Measurements from ENCODE around the gene SPATA9.
A peak's percentile ranks its signal among the peaks of the same experiment; 100 is the strongest.

The SPATA9 gene

DNA sequence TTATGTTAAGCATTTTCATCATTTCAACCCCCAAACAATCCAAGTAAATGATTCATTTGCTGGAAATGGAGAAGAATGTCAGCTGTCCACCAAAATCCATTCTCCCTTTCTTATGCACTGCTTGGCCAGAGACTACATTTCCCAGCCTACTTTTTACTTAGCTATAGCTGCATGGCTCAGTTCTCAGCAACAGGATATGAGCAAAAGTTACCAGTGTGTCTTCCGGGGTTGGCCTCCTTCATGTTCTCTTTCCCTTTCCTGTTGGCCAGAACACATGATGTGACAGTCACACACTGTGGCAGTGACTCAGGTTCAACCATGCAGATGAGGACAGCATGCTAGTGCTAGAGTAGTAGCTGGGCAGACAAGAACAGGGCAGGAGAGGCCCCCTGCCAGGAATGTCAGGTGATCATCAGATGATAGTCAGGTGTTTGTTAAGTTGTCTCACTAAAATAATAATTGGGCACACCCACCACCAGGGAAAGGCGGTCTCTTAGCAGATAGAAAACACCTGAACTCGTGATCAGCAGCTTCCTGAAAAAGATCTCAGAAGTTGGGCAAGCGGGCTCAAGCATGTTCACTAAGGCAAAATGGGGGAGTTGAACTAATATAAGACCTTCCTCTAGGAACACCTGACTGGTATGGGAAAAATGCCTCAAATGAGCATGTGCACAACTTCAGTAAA, 50.7 kb downstream of the SPATA9 start:
- no peak overlapping the region for H3K4me3 ChIP-seq (replicated peaks; ENCODE audit: low read depth, low read length)
- TF ChIP-seq, protein P1, sequence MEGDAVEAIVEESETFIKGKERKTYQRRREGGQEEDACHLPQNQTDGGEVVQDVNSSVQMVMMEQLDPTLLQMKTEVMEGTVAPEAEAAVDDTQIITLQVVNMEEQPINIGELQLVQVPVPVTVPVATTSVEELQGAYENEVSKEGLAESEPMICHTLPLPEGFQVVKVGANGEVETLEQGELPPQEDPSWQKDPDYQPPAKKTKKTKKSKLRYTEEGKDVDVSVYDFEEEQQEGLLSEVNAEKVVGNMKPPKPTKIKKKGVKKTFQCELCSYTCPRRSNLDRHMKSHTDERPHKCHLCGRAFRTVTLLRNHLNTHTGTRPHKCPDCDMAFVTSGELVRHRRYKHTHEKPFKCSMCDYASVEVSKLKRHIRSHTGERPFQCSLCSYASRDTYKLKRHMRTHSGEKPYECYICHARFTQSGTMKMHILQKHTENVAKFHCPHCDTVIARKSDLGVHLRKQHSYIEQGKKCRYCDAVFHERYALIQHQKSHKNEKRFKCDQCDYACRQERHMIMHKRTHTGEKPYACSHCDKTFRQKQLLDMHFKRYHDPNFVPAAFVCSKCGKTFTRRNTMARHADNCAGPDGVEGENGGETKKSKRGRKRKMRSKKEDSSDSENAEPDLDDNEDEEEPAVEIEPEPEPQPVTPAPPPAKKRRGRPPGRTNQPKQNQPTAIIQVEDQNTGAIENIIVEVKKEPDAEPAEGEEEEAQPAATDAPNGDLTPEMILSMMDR (IDR thresholded peaks at IDR 0.05; ENCODE audit: low read depth, low read length, missing control alignments): no peak
- peak; percentile 29 for DNase-seq (ENCODE audit: extremely low read depth, low read depth)

DNA sequence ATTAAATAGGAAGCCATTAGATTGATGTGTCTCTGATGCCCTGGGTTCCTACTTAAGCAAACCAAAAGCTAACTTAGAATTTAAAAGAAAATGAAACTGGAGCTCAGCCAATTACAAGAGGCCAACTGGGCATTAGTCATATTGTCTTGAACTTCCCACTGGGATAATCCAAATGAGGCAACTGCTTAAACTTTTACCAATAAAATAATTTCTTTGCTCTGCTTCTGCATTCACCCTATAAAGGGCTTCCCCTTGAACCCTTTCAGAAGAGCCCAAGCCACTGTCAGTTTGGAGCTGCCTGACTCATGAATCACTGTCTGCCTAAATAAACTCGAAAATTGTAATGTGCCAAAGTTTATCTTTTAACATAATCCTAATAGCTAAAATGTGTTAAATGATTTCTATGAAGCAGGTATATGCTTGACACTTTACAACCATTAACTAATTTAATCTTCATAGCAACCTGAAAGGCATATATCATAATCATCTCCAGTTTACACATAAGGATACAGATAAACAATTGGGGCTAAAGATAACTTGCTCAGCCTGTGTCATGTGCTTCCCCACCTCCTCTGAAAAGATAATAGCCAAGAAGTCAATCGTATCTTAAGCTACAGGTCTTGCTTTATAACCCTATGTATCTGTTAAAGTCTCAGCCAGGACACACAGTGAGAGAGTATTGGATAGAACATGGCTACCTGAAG, 51.4 kb downstream of the SPATA9 start:
- H3K4me3 ChIP-seq (replicated peaks; ENCODE audit: low read depth, low read length): no peak overlapping the region
- TF ChIP-seq, protein P1 (IDR thresholded peaks at IDR 0.05; ENCODE audit: low read depth, low read length, missing control alignments): no peak
- DNase-seq (ENCODE audit: extremely low read depth, low read depth): peak; percentile 44

DNA sequence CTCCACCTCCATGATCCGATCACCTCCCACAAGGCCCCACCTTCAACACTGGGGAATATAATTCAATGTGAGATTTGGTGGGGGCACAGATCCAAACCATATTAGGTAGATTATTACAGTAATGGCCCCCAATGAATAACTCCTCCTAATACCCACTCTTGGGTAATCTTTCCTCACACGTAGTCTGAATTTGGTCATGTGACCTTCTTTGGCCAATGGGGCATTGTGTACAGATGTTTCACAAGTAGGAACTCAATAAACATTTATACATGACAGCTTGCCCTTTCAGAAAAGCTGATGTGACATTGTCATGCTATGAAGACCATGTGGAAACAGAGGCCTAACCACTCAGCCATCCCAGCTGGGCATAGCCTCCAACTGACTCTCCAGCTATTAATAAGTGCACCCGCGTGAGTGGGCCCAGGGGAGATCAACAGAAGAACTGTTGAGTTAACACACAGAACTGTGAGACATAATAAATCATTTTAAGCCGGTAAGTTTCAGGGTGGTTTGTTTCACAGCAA, 52.3 kb downstream of the SPATA9 start:
- DNase-seq (ENCODE audit: extremely low read depth, low read depth): no peak
- H3K4me3 ChIP-seq (replicated peaks; ENCODE audit: low read depth, low read length): no peak overlapping the region
- TF ChIP-seq, protein P1 (IDR thresholded peaks at IDR 0.05; ENCODE audit: low read depth, low read length, missing control alignments): no peak

DNA sequence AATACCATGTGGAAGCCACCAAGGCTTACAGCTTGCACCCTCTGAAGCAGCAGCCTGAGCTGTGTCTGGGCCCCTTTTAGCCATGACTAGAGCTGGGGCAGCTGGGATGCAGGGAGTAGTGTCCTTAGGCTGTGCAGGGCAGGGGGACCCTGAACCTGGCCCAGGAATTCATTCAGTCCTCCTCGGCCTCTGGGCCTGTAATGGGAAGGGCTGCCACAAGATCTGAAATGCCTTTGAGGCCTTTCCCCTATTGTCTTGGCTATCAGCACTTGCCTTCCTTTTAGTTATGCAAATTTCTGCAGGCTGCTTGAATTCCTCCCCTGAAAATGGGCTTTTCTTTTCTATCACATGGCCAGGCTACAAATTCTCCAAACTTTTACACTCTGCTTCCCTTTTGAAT, 53.9 kb downstream of the SPATA9 start:
- DNase-seq (ENCODE audit: extremely low read depth, low read depth): no peak
- TF ChIP-seq, protein P1 (IDR thresholded peaks at IDR 0.05; ENCODE audit: low read depth, low read length, missing control alignments): no peak
- no peak overlapping the region for H3K4me3 ChIP-seq (replicated peaks; ENCODE audit: low read depth, low read length)

DNA sequence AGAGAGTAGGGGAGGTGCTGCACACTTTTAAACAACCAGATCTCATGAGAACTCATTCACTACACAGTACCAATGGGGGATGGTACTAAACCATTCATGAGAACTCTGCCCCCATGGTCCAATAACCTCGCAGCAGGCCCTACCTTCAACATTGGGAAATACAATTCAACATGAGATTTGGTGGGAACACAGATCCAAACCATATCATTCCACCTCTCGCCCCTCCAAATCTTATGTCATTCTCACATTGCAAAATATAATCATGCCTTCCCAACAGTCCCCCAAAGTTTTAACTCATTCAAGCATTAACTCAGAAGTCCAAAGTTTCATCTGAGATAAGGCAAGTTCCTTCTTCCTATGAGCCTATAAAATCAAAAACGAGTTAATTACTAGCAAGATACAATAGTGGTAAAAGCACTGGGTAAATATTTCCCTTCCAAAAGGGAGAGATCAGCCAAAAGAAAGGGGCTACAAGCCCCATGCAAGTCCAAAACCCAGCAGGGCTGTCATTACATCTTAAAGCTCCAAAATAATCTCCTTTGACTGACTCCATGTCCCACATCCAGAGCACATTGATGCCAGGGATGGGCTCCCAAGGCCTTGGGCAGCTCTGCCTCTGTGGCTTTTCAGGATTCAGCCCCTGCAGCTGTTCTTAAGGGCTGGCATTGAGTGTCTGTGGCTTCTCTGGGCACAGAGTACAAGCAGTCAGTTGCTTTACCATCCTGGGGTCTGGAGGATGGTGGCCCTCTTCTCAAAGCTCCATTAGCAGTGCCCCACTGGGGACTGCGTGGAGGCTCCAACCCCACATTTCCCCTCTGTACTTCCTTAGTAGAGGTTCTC, 54.6 kb downstream of the SPATA9 start:
- DNase-seq (ENCODE audit: extremely low read depth, low read depth): no peak
- no peak overlapping the region for H3K4me3 ChIP-seq (replicated peaks; ENCODE audit: low read depth, low read length)
- TF ChIP-seq, protein P1 (IDR thresholded peaks at IDR 0.05; ENCODE audit: low read depth, low read length, missing control alignments): no peak

DNA sequence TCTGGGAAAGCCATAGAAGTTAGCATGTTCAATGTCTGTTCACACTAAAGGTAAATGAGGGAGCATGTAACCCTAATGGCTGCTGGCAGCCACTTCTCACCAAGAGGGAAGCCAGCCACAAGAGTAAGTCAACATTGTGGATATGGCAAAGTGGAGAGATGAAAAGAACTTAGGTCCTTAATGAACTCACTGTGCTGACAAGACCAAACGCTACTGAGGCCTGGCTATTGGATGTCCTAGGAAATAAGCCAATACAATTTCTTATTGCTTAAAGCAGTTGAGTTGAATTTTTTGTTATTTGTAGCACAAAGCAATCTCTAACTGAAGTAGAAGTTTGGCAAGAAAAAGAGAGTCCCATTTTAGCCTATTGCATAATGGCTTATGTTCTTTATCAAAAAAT, 56.1 kb downstream of the SPATA9 start:
- no peak for DNase-seq (ENCODE audit: extremely low read depth, low read depth)
- TF ChIP-seq, protein P1 (IDR thresholded peaks at IDR 0.05; ENCODE audit: low read depth, low read length, missing control alignments): no peak
- H3K4me3 ChIP-seq (replicated peaks; ENCODE audit: low read depth, low read length): no peak overlapping the region
